SU-DHL-6 (cell line): Measurements from ENCODE around the gene GOLGA8T.
"Not testable (repeated sequence)": the region's sequence is repeated elsewhere in the genome, so short reads cannot be mapped to it uniquely, and the experiment has no call there.

Experiments used
- EZH2phosphoT487 ChIP-seq: fragments of 200-600 bp; sonication (generic), shearing (Covaris generic); conservative IDR thresholded peaks from 2 replicates; pipeline ENCODE4 v1.6.1; 2018; ENCODE audit warnings: mild to moderate bottlenecking, antibody characterized with exemption, low read length, moderate library complexity, mixed read lengths
- TF ChIP-seq, protein P1 (sequence below): fragments of 200-600 bp; sonication (generic); IDR thresholded peaks from one replicate; pipeline ENCODE4 v1.5.1; 2017; ENCODE audit warnings: antibody characterized with exemption, mild to moderate bottlenecking, low read length, moderate library complexity; ENCODE audit not compliant: insufficient read depth, poor library complexity, severe bottlenecking

- TF ChIP-seq, protein P1, sequence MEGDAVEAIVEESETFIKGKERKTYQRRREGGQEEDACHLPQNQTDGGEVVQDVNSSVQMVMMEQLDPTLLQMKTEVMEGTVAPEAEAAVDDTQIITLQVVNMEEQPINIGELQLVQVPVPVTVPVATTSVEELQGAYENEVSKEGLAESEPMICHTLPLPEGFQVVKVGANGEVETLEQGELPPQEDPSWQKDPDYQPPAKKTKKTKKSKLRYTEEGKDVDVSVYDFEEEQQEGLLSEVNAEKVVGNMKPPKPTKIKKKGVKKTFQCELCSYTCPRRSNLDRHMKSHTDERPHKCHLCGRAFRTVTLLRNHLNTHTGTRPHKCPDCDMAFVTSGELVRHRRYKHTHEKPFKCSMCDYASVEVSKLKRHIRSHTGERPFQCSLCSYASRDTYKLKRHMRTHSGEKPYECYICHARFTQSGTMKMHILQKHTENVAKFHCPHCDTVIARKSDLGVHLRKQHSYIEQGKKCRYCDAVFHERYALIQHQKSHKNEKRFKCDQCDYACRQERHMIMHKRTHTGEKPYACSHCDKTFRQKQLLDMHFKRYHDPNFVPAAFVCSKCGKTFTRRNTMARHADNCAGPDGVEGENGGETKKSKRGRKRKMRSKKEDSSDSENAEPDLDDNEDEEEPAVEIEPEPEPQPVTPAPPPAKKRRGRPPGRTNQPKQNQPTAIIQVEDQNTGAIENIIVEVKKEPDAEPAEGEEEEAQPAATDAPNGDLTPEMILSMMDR, result not testable (repeated sequence)
- not testable (repeated sequence) for TF ChIP-seq EZH2phosphoT487
Measured at GRCh38 chr15:30171452-30171851, 36.6 kb downstream of the GOLGA8T start.
